ENCODE measurements around the gene RUBCNL.
"Not testable (repeated sequence)": the region's sequence is repeated elsewhere in the genome, so short reads cannot be mapped to it uniquely, and the experiment has no call there.

The RUBCNL gene

GRCh38 chr13:46387064-46387851 lies at the start of gene RUBCNL:
TSS of gene RUBCNL (minus strand) at chr13:46387252. CDS start at chr13:46372475, 14,777 bp downstream.
- no peak within 1 kb of the TSS for H3K4me3 ChIP-seq (ENCODE audit: low read depth, low read length)
- no peak for TF ChIP-seq CTCF (IDR thresholded peaks at IDR 0.05; ENCODE audit: low read depth, low read length)

- not testable (repeated sequence) for H3K4me3 ChIP-seq (ENCODE audit: low read depth, low read length)
Observed at GRCh38 chr13:46429558-46429957, 42.5 kb upstream of the RUBCNL start.

GRCh38 chr13:46405457-46405856 lies 18.4 kb upstream of the RUBCNL start:
- H3K4me3 ChIP-seq (ENCODE audit: low read depth, low read length), result no peak overlapping the region
- no peak for TF ChIP-seq CTCF (IDR thresholded peaks at IDR 0.05; ENCODE audit: low read depth, low read length)

GRCh38 chr13:46404733-46405100 lies 17.7 kb upstream of the RUBCNL start:
- TF ChIP-seq CTCF (IDR thresholded peaks at IDR 0.05; ENCODE audit: low read depth, low read length), result no peak
- H3K4me3 ChIP-seq (ENCODE audit: low read depth, low read length), result no peak overlapping the region

- H3K4me3 ChIP-seq (ENCODE audit: low read depth, low read length), result no peak overlapping the region
- no peak for TF ChIP-seq CTCF (IDR thresholded peaks at IDR 0.05; ENCODE audit: low read depth, low read length)
Observed at GRCh38 chr13:46403851-46404732, 17.0 kb upstream of the RUBCNL start.

GRCh38 chr13:46402178-46402577 lies 15.1 kb upstream of the RUBCNL start:
- no peak for TF ChIP-seq CTCF (IDR thresholded peaks at IDR 0.05; ENCODE audit: low read depth, low read length)
- no peak overlapping the region for H3K4me3 ChIP-seq (ENCODE audit: low read depth, low read length)

- no peak overlapping the region for H3K4me3 ChIP-seq (ENCODE audit: low read depth, low read length)
- no peak for TF ChIP-seq CTCF (IDR thresholded peaks at IDR 0.05; ENCODE audit: low read depth, low read length)
Observed at GRCh38 chr13:46401432-46401831, 14.4 kb upstream of the RUBCNL start.
